Brain microvascular endothelial cell (primary cell): Measurements from ENCODE around the gene HOXD8.

ENCODE experiments used
- DNase-seq: peaks from one replicate; pipeline ENCODE4 v3.0.0-alpha.2; 2020
- H3K27ac ChIP-seq: fragments of 250-450 bp; sonication (Bioruptor Pico); 2 replicates; pipeline ENCODE4 v1.5.1; 2020; ENCODE audit warnings: mild to moderate bottlenecking, moderate library complexity
- H3K27me3 ChIP-seq: fragments of 250-450 bp; sonication (Bioruptor Pico); replicated peaks from 2 replicates; pipeline ENCODE4 v1.5.1; 2020; ENCODE audit warnings: mild to moderate bottlenecking
- H3K36me3 ChIP-seq: fragments of 250-450 bp; sonication (Bioruptor Pico); replicated peaks from 2 replicates; pipeline ENCODE4 v1.5.1; 2020; ENCODE audit warnings: mild to moderate bottlenecking
- H3K4me3 ChIP-seq: 2 replicates; pipeline ENCODE4 v1.5.1; 2011; ENCODE audit warnings: low read depth, mild to moderate bottlenecking, control low read depth, low read length, moderate library complexity
- CTCF ChIP-seq: IDR thresholded peaks from 2 replicates; pipeline ENCODE4 v1.5.1; 2011; ENCODE audit warnings: low read depth, mild to moderate bottlenecking, moderate library complexity, low read length, control low read depth, inconsistent platforms; ENCODE audit errors: missing control alignments
- in situ Hi-C: cut with HindIII; loops from 2 replicates; pipeline ENCODE4 v1.10.0; 2017; ENCODE audit warnings: low sequenced_read_pairs, low pct_ligation_motif_present

Gene HOXD8

DNA sequence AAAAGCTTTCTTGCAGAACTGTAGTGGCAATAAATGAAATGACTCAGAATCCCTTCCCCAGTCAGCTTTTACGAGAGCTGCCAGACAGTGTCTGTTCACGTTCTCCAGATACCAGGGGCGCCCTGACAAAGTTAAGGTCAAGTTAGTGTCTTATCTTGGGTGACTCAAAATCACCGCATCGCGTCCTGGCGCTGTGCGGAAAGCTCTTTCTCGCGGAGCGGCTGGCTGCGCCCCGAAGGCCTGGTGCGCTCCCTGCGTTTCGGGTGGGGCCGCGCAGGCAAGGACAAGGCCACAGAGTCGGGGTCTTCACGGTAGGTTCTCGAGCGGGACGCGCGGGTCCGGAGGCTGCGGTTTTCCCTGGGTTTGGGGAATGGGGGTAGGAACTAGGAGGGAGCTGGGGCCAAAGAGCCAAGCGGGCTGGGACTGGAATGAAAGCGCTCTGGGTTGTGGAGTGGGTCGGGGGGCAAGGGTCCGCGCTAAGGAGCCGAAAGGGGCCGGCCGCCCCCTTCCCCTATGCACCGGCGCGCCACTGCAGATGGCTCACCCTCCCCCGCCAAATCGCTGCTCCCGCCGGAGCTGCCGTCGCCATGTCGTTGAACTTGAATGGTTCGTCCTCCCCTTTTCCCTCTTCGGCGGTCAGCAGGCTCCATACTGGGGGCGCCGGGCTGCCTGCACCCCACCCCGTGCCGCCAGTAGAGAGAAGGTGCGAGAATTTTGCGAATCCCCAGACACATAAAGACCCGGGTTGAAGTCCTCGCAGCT lies 25.0 kb upstream of the HOXD8 start:
- in situ Hi-C loops, result no loop called here
- Histone ChIP-seq H3K27ac (no peak overlapping the region), H3K36me3 (no peaks in the 10 kb centered on the region), H3K27me3 (peaks cover 90% of the 10 kb centered on the region), H3K4me3 (no peak overlapping the region)
- no peak for TF ChIP-seq CTCF
- DNase-seq, result no peak

DNA sequence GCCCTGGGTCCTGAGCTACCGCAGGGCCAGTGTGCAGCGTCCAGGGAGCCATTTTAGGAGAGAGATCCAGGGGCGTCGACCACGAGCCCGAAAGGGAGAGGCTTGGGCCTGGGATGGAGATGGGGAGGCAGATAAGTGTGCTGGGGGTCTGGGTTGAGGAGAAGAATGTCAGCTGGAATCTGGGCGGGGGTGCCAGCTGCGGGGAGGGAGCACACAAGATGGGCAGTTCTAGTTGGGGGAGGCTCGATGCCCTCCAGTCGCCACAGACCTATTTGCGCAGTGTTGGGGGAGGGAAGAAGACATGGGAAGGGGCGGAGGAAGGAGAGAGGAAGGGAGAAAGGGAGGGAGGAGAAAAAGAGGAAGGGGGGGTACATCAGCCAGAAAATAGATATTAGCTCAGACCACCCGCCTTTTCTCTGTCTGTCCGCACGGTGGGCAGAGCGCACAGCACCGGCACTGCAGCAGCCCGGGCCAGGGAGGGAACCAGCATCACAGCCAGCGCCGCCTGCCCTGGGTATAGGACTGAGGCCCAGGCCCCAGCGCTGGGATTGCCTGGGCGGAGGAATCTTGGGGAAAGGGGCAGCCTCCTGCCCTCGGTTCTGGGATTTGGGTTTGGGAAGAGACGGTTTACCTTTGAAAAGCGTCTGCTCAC lies 24.3 kb upstream of the HOXD8 start:
- in situ Hi-C loops, result no loop called here
- no peak overlapping the region for H3K4me3 ChIP-seq
- H3K27me3 ChIP-seq, result peaks cover 90% of the 10 kb centered on the region
- TF ChIP-seq CTCF, result no peak
- no peak for DNase-seq
- no peak overlapping the region for H3K27ac ChIP-seq
- H3K36me3 ChIP-seq, result no peaks in the 10 kb centered on the region

DNA sequence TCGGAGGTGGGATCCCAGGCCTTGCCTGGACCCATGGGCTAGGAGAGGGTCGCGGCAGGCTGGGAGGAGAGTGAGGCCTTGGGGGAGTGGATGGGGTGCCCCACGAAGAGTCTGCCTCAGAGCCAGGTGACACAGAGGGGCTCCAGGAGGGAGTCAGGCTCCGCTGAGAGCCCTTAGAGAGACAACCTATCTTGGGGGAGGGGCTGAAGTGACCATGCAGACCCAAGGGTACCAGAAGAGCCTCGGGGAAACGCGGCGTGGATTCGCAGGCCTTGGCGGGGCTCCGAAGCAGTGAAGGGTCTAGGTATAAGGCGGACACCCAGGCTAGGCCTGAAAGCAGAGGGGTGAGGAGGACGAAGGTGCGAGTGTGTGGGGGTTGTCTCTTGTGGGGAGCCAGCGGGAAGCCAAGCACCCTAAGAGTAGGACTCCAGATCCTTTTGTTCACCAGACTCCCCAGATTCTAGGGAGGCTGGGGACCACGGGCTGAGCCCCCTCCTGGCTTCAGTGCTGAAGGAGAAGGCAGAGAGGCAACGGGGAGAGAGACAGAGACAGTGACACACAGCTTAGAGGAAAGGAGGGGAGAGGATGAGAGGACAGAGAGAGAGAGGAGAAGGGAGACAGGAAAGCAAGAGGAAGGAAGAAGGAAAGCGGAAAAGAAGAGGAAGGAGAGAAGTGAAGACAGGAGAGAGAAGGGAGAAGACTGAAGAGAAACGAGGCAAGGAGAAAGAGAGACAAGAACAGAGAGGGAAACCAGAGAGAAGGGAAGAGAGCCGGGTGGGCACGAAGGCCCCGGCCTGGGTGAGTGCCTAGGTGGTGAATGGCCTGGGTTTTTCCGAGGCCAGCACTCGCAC lies 23.6 kb upstream of the HOXD8 start:
- H3K27me3 ChIP-seq, result peaks cover 90% of the 10 kb centered on the region
- no peaks in the 10 kb centered on the region for H3K36me3 ChIP-seq
- in situ Hi-C loops, result no loop called here
- no peak for DNase-seq
- TF ChIP-seq CTCF, result no peak
- no peak overlapping the region for H3K4me3 ChIP-seq
- no peak overlapping the region for H3K27ac ChIP-seq

DNA sequence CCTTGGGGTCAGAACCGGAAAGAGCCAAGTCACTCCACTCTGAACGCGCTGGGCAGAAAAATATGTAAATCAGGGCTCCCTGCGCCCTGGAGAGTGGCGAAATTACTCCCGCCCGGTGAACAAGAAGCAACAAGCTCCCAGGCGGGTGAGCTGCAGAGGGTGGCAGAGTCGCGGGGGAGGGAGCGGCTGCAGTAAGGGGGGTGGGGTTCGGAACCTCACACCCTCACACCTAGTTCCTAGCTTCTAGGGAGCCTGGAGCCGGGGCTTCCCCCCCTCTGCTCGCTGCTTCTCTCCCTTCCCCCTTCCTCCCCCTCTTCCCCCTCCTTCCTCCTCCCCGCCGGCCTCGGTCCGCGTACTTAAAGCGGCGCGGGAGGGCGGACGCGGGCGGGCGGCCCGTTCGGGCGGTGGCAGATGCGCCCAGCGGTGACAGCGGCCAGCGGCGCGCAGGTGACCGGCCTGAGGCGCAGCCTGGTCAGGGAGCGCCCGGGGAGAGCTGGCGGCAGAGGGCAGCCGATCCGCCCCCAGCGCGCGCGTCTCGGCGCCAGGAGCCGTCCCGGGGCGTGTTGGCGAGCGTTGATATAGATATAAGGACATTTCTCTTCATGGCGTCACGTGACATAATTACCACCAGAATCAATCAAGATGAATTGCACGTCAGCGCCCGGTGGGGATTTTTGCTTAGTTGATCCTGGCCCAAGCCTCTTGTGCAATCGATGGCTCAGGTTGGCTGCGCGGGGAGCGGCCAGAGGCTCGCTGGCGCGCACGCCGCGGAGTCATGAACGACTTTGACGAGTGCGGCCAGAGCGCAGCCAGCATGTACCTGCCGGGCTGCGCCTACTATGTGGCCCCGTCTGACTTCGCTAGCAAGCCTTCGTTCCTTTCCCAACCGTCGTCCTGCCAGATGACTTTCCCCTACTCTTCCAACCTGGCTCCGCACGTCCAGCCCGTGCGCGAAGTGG lies 22.6 kb upstream of the HOXD8 start, which contains the start of gene HOXD11:
HOXD11 (plus strand) TSS at position 700 of the 959 bp plus-strand sequence; CDS start at position 776, 76 bp downstream.
- H3K27ac ChIP-seq, result no peak within 1 kb of the TSS
- H3K27me3 ChIP-seq, result peaks cover 88% of the 10 kb centered on the region
- in situ Hi-C loops, result no loop called here
- TF ChIP-seq CTCF, result no peak
- H3K36me3 ChIP-seq, result no peaks in the 10 kb centered on the region
- no peak for DNase-seq
- H3K4me3 ChIP-seq, result no peak within 1 kb of the TSS

DNA sequence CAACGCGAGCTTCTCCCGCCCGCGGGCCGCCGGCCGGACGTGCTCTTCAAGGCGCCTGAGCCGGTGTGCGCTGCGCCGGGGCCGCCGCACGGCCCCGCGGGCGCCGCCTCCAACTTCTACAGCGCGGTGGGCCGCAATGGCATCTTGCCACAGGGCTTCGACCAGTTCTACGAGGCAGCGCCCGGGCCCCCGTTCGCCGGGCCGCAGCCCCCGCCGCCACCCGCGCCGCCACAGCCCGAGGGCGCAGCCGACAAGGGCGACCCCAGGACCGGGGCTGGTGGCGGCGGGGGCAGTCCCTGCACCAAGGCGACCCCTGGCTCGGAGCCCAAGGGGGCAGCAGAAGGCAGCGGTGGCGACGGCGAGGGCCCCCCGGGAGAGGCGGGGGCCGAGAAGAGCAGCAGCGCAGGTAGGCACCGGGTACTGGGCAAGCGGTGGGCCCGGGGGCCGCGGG lies 21.7 kb upstream of the HOXD8 start:
- no peak overlapping the region for H3K27ac ChIP-seq
- in situ Hi-C loops, result no loop called here
- no peak for DNase-seq
- TF ChIP-seq CTCF, result no peak
- H3K36me3 ChIP-seq, result no peaks in the 10 kb centered on the region
- H3K27me3 ChIP-seq, result peaks cover 88% of the 10 kb centered on the region
- no peak overlapping the region for H3K4me3 ChIP-seq
